Measurements from ENCODE around the gene ATP6V1G1. TPM values are rescaled to one million over a fixed set of nuclear protein-coding genes. Genes with fewer than 3 reads are reported as not detected.

Gene ATP6V1G1
- polyA plus RNA-seq, 1 donor (not counting 4 experiments of a cell fraction or from before 2014, with no cell fraction given) = 214 TPM

DNA sequence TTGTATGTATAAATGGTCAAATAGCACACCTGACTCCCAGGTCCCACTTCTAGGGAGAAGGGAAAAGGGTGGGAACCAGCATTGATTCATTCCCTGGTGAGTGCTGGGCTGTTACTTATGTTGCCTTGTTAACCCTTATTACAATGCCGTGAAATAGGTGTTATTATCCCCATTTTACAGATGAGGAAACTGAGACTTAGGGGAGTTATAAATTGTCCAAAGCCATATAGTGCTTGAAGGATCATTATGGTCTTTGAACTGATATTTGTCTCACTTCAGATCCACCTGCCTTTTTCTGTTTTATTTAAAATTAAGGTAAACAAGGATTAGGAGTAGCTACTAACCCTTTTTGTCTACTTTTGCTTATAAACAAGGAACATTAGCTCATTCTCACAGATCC, 40.0 kb downstream of the ATP6V1G1 start:
- H3K36me3 ChIP-seq (ENCODE audit: control insufficient read depth in 2 of 2, extremely low read depth in 1 of 2, insufficient read depth in 2 of 2, low read length in 2 of 2) = peaks cover 0 to 5% of the 10 kb centered on the region in 2 experiments

DNA sequence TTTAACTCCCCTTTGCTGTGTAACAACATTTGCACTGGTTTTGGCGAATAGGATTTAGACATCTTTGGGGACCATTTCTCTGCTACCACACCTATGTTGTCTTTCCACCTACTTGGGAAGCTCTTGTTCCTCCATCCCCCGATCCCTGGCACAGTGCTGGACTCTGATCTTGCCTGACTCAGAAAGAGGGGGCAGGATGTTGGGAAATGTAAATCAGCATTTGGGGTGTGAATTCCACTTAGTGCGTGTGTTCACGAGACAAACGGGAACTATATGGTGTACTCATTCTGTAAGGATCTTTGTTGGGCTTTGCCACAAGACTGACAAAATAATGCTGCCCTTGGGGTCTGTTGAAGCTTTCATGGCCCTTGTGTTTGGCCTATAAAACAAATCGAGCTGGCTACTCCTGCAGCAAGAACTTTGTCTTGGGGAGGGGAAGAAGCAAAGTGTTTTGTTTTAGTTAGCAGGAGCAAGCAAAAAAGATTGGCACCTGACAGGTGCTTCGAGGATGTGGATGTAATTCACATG, 42.1 kb downstream of the ATP6V1G1 start:
- Histone ChIP-seq H3K9me1 (ENCODE audit: control insufficient read depth, extremely low read depth, insufficient read depth, low read length) (no peaks in the 10 kb centered on the region), H3K9me3 (ENCODE audit: control insufficient read depth, low read depth, low read length) (no peaks in the 10 kb centered on the region), H2AFZ (ENCODE audit: control insufficient read depth, low read length) (no peak overlapping the region), H3K27me3 (ENCODE audit: control insufficient read depth, extremely low read depth, insufficient read depth, low read length) (no peaks in the 10 kb centered on the region), H3K4me3 (ENCODE audit: control insufficient read depth in 2 of 3, extremely low read depth in 1 of 3, insufficient read depth in 2 of 3, low read depth in 1 of 3, low read length in 3 of 3) (no peak overlapping the region), H4K20me1 (ENCODE audit: control insufficient read depth, extremely low read depth, insufficient read depth, low read length) (no peaks in the 10 kb centered on the region), H3K4me1 (ENCODE audit: control insufficient read depth, extremely low read depth, insufficient read depth, low read length) (peaks cover 7% of the 10 kb centered on the region), H3K79me2 (ENCODE audit: control insufficient read depth, insufficient read depth, low read length) (no peaks in the 10 kb centered on the region), H3K4me2 (ENCODE audit: control insufficient read depth, extremely low read depth, insufficient read depth, low read depth, low read length) (no peak overlapping the region), H3K36me3 (ENCODE audit: control insufficient read depth in 2 of 2, extremely low read depth in 1 of 2, insufficient read depth in 2 of 2, low read length in 2 of 2) (peaks cover 4 to 5% of the 10 kb centered on the region in 2 experiments), H3K27ac (ENCODE audit: control insufficient read depth, insufficient read depth, low read length) (no peak overlapping the region), H3K9ac (ENCODE audit: control insufficient read depth, extremely low read depth, insufficient read depth, low read length) (no peak overlapping the region)
- TF ChIP-seq EZH2 (IDR thresholded peaks at IDR 0.05; ENCODE audit: low read length) (no peak), CTCF (optimal IDR thresholded peaks at IDR 0.05 in 1 of 3, IDR thresholded peaks at IDR 0.05 in 1 of 3, conservative IDR thresholded peaks at IDR 0.05 in 1 of 3; ENCODE audit: extremely low read depth in 1 of 3, insufficient read depth in 2 of 3, low read length in 3 of 3) (no peak)
- FAIRE-seq (no peak), DNase-seq (ENCODE audit: low read depth, low spot score) (no peak)
- dilution Hi-C loops (cut with MboI; ENCODE audit: extremely low pct_ligation_motif_present, low sequenced_read_pairs) = no loop called here

More for the DNA sequence above, 40.0 kb downstream of the ATP6V1G1 start:
- no peaks in the 10 kb centered on the region for H3K79me2 ChIP-seq (ENCODE audit: control insufficient read depth, insufficient read depth, low read length)
- H3K27me3 ChIP-seq (ENCODE audit: control insufficient read depth, extremely low read depth, insufficient read depth, low read length) = no peaks in the 10 kb centered on the region
- dilution Hi-C loops (cut with MboI; ENCODE audit: extremely low pct_ligation_motif_present, low sequenced_read_pairs) = no loop called here
- no peaks in the 10 kb centered on the region for H4K20me1 ChIP-seq (ENCODE audit: control insufficient read depth, extremely low read depth, insufficient read depth, low read length)
- no peak overlapping the region for H3K9ac ChIP-seq (ENCODE audit: control insufficient read depth, extremely low read depth, insufficient read depth, low read length)
- FAIRE-seq (no peak), DNase-seq (ENCODE audit: low read depth, low spot score) (no peak)
- no peak overlapping the region for H3K27ac ChIP-seq (ENCODE audit: control insufficient read depth, insufficient read depth, low read length)
- peaks cover 7% of the 10 kb centered on the region for H3K4me1 ChIP-seq (ENCODE audit: control insufficient read depth, extremely low read depth, insufficient read depth, low read length)
- no peak overlapping the region for H2AFZ ChIP-seq (ENCODE audit: control insufficient read depth, low read length)
- no peaks in the 10 kb centered on the region for H3K9me1 ChIP-seq (ENCODE audit: control insufficient read depth, extremely low read depth, insufficient read depth, low read length)
- TF ChIP-seq EZH2 (IDR thresholded peaks at IDR 0.05; ENCODE audit: low read length) = no peak
- no peak for TF ChIP-seq CTCF (optimal IDR thresholded peaks at IDR 0.05 in 1 of 3, IDR thresholded peaks at IDR 0.05 in 1 of 3, conservative IDR thresholded peaks at IDR 0.05 in 1 of 3; ENCODE audit: extremely low read depth in 1 of 3, insufficient read depth in 2 of 3, low read length in 3 of 3)
- H3K9me3 ChIP-seq (ENCODE audit: control insufficient read depth, low read depth, low read length) = no peaks in the 10 kb centered on the region
- H3K4me2 ChIP-seq (ENCODE audit: control insufficient read depth, extremely low read depth, insufficient read depth, low read depth, low read length) = no peak overlapping the region
- H3K4me3 ChIP-seq (ENCODE audit: control insufficient read depth in 2 of 3, extremely low read depth in 1 of 3, insufficient read depth in 2 of 3, low read depth in 1 of 3, low read length in 3 of 3) = no peak overlapping the region
